ENCODE results near the gene KCTD15.

DNA sequence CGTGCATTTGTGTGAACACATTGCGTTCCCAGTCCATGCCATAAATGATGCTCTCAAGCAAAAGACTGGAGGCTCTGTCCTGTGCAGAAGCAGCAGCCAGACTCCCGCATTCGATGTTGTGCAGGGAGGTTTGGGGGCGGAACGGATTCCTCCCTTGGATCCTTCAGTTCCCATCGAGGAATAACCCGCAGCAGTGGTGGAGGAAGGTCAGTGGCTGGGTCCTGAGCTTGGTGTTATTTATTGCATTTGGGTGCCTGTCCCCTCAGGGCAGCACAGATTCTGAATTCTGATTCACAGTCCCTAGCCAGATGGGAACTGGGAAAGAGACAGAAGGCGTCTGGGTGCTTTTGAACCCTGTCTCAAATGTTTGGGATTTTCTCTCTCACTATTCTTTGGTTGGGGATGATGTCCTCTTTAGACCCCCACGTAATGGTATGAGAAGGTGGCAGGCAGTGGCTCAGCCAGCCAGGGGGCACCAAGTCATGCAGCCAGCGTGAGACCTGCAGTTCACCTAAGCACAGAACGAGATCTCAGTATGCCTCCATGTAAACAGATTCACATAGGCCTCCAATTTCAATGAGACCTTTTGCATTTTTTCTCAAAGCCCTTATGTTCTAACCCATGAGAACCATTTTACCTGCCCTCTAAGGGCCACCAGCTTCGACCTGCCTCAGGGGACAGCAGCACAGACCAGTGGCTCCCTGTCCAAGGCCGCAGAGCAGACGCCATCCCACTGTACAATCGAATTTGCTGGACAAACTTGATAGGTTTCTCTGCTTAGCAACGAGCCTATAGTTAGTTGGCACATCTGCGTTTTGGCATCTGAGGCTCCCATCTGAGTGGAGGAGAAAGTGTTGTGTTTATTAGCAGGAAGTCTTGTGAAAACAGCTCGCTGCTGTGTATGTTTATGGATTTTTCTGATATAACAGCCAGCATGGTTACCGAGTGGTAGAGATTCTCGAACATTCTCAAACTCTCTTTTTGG is 17.8 kb downstream of the KCTD15 start:
- TF ChIP-seq, protein P1, sequence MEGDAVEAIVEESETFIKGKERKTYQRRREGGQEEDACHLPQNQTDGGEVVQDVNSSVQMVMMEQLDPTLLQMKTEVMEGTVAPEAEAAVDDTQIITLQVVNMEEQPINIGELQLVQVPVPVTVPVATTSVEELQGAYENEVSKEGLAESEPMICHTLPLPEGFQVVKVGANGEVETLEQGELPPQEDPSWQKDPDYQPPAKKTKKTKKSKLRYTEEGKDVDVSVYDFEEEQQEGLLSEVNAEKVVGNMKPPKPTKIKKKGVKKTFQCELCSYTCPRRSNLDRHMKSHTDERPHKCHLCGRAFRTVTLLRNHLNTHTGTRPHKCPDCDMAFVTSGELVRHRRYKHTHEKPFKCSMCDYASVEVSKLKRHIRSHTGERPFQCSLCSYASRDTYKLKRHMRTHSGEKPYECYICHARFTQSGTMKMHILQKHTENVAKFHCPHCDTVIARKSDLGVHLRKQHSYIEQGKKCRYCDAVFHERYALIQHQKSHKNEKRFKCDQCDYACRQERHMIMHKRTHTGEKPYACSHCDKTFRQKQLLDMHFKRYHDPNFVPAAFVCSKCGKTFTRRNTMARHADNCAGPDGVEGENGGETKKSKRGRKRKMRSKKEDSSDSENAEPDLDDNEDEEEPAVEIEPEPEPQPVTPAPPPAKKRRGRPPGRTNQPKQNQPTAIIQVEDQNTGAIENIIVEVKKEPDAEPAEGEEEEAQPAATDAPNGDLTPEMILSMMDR (conservative IDR thresholded peaks at IDR 0.05; ENCODE audit: low read length): no peak
- no peak for TF ChIP-seq EZH2phosphoT487 (IDR thresholded peaks at IDR 0.05; ENCODE audit: borderline replicate concordance, low read depth, low read length)
